GM12878 (cell line): Measurements from ENCODE around the gene IPO11. TPM values are rescaled to one million over a fixed set of nuclear protein-coding genes. Genes with fewer than 3 reads are reported as not detected.

ENCODE experiments used
- ATAC-seq: fragments of 200-7000 bp; cut with Tn5 transposase; 3 replicates; pipeline ENCODE4 v1.9.1; 2020; ENCODE audit warnings: mild to moderate bottlenecking, moderate library complexity
- BruUV-seq: library from RNA; stranded (reverse); fragments of 400-500 nt; replicated peaks from 2 replicates; lab custom pipeline; 2021; lab: Mats Ljungman, UMichigan
- CTCF ChIA-PET: fragments of 300-600 bp; sonication (Branson Sonifier 250); formaldehyde crosslinking; extraction: SDS; loops from one replicate; lab custom pipeline; 2021; ENCODE audit warnings: inconsistent platforms; lab: Yijun Ruan, JAX
- POLR2A ChIA-PET: fragments of 350-600 bp; formaldehyde crosslinking; extraction: SDS; loops from one replicate; lab custom pipeline; 2021; ENCODE audit warnings: inconsistent platforms; lab: Charles Lee
- RAD21 ChIA-PET: fragments of 300-600 bp; sonication (Branson Sonifier 250); formaldehyde crosslinking; loops from one replicate; lab custom pipeline; 2023; ENCODE audit warnings: antibody characterized with exemption; ENCODE audit not compliant: unreplicated experiment; lab: Charles Lee
- SMC1A ChIA-PET: fragments of 300-600 bp; sonication (Branson Sonifier 250); formaldehyde crosslinking; loops from one replicate; lab custom pipeline; 2023; ENCODE audit not compliant: unreplicated experiment, uncharacterized antibody; lab: Charles Lee
- DNase-seq: peaks from one replicate; pipeline ENCODE4 v3.0.0-alpha.2; 2011; ENCODE audit warnings: low read depth, low spot score
- FAIRE-seq: peaks from 3 replicates; lab custom pipeline; 2011; peaks lifted over from hg19 to GRCh38; lab: Jason Lieb, UNC
- H2AFZ ChIP-seq: 2 replicates; pipeline ENCODE4 v1.6.0; 2011; ENCODE audit warnings: low read depth, low read length, control low read depth; ENCODE audit not compliant: control insufficient read depth
- H3K27ac ChIP-seq: 2 replicates; pipeline ENCODE4 v1.5.1; 2011; ENCODE audit warnings: control low read depth; ENCODE audit not compliant: control insufficient read depth, insufficient read depth
- H3K27me3 ChIP-seq, 2 experiments: replicated peaks in 1 of 2; 2 replicates each; pipeline versions ENCODE4 v1.6.0 to v1.6.1; 2011; ENCODE audit warnings: low read length in 1 of 2; ENCODE audit not compliant: control insufficient read depth in 2 of 2, insufficient read depth in 2 of 2
- H3K36me3 ChIP-seq, 2 experiments: 2 replicates each; pipeline ENCODE4 v1.5.1; 2011; ENCODE audit warnings: low read length in 1 of 2; ENCODE audit not compliant: control insufficient read depth in 2 of 2, insufficient read depth in 2 of 2
- H3K4me1 ChIP-seq: 2 replicates; pipeline ENCODE4 v1.6.1; 2011; ENCODE audit warnings: mild to moderate bottlenecking, low read length, moderate library complexity, mixed read lengths; ENCODE audit not compliant: control insufficient read depth, insufficient read depth
- H3K4me2 ChIP-seq: 2 replicates; pipeline ENCODE4 v1.6.0; 2011; ENCODE audit warnings: control low read depth; ENCODE audit not compliant: control insufficient read depth, insufficient read depth
- H3K4me3 ChIP-seq: fragments of 200-600 bp; sonication (generic); 2 replicates; pipeline ENCODE4 v1.5.1; 2016
- H3K79me2 ChIP-seq: 2 replicates; pipeline ENCODE4 v1.6.0; 2011; ENCODE audit warnings: low read length; ENCODE audit not compliant: control insufficient read depth, insufficient read depth
- H3K9ac ChIP-seq: 2 replicates; pipeline ENCODE4 v1.8.0; 2011; ENCODE audit warnings: low read length, control low read depth, mixed read lengths; ENCODE audit not compliant: control insufficient read depth, insufficient read depth
- H3K9me3 ChIP-seq: replicated peaks from 3 replicates; pipeline ENCODE4 v1.5.1; 2011; ENCODE audit warnings: mild to moderate bottlenecking, low read length; ENCODE audit not compliant: control insufficient read depth, insufficient read depth
- H4K20me1 ChIP-seq: 2 replicates; pipeline ENCODE4 v1.6.0; 2011; ENCODE audit not compliant: control insufficient read depth, insufficient read depth
- CBFB ChIP-seq: IDR thresholded peaks from 2 replicates; pipeline ENCODE4 v1.6.1; 2016; ENCODE audit warnings: antibody characterized with exemption, low read depth
- IKZF1 ChIP-seq: fragments of 450-650 bp; conservative IDR thresholded peaks from 2 replicates; pipeline ENCODE4 v1.6.1; 2017; ENCODE audit warnings: antibody characterized with exemption, mild to moderate bottlenecking
- MEF2A ChIP-seq: IDR thresholded peaks from 2 replicates; pipeline ENCODE4 v1.6.1; 2011; ENCODE audit warnings: low read depth, mild to moderate bottlenecking, low read length, moderate library complexity; ENCODE audit not compliant: insufficient read depth
- MEF2B ChIP-seq: fragments of 450-650 bp; IDR thresholded peaks from 2 replicates; pipeline ENCODE4 v1.6.1; 2018; ENCODE audit warnings: mild to moderate bottlenecking, moderate library complexity; ENCODE audit not compliant: partially characterized antibody, poor library complexity, severe bottlenecking
- MYC ChIP-seq: IDR thresholded peaks from 2 replicates; pipeline ENCODE4 v1.6.1; 2011; ENCODE audit warnings: mild to moderate bottlenecking, low read length, moderate library complexity, inconsistent platforms; ENCODE audit not compliant: insufficient read depth, insufficient replicate concordance, insufficient read length, severe bottlenecking
- SMC3 ChIP-seq: IDR thresholded peaks from 2 replicates; pipeline ENCODE4 v1.6.1; 2011; ENCODE audit warnings: low read length, improper control_type of control experiment, borderline replicate concordance
- SPI1 ChIP-seq: IDR thresholded peaks from 2 replicates; pipeline ENCODE4 v1.6.1; 2011; ENCODE audit warnings: low read depth, mild to moderate bottlenecking, low read length, moderate library complexity, borderline replicate concordance; ENCODE audit not compliant: insufficient read depth
- STAT3 ChIP-seq: IDR thresholded peaks from 2 replicates; pipeline ENCODE4 v1.6.1; 2011; ENCODE audit warnings: low read depth, low read length, improper control_type of control experiment
- SUZ12 ChIP-seq: fragments of 200-600 bp; sonication (generic); IDR thresholded peaks from one replicate; pipeline ENCODE4 v1.6.1; 2018; ENCODE audit warnings: antibody characterized with exemption, mild to moderate bottlenecking; ENCODE audit not compliant: unreplicated experiment
- TCF12 ChIP-seq: IDR thresholded peaks from 2 replicates; pipeline ENCODE4 v1.6.1; 2011; ENCODE audit warnings: low read depth, mild to moderate bottlenecking, low read length
- WRNIP1 ChIP-seq: IDR thresholded peaks from 2 replicates; pipeline ENCODE4 v1.6.1; 2011; ENCODE audit warnings: low read depth, low read length, improper control_type of control experiment, borderline replicate concordance
- ZNF207 ChIP-seq: fragments of 450-650 bp; IDR thresholded peaks from 2 replicates; pipeline ENCODE4 v1.6.1; 2014; ENCODE audit warnings: antibody characterized with exemption, mild to moderate bottlenecking, borderline replicate concordance
- WGBS: methylation state at CpG from one replicate; pipeline ENCODE4 v1.1.6; 2016; ENCODE audit warnings: low lambda C conversion rate; ENCODE audit not compliant: insufficient replicate concordance, insufficient coverage; ENCODE audit errors: missing lambda C conversion rate; 5-methylcytosine and 5-hydroxymethylcytosine counted together
- in situ Hi-C: fragments of 300-500 bp; cut with MboI; formaldehyde crosslinking; loops from 9 replicates; pipeline ENCODE4 v1.14.3; 2018; ENCODE audit warnings: mixed read lengths
- intact Hi-C: fragments of 100-400 bp; cut with micrococcal nuclease; formaldehyde crosslinking; loops from one replicate; pipeline ENCODE4 v1.14.2; 2022; ENCODE audit not compliant: unreplicated experiment
- polyA plus RNA-seq, 11 experiments: library from polyadenylated mRNA; depleted of rRNA in 4 of 11; unstranded in 6 of 11; stranded (reverse) in 5 of 11; fragments of >200 nt; fragmentation: Nextera tagmentation in 4 of 11; fragmentation: Illumina TruSeq in 1 of 11; extraction: Ambion mirVana in 4 of 11; extraction: Trizol in 1 of 11; gene quantifications; 1 replicate in 1 of 11; 2 replicates in 10 of 11; pipeline versions ENCODE4 v1.2.1 to v1.2.3, GENCODE V29; 2011 to 2016; ENCODE audit warnings: inconsistent platforms in 2 of 11, missing spikeins in 2 of 11, low read depth in 1 of 11
- total RNA-seq, 4 experiments: library from RNA; depleted of rRNA in 3 of 4; stranded (reverse); fragments of >200 nt in 3 of 4; fragmentation: Illumina TruSeq in 1 of 4; extraction: Trizol in 1 of 4; gene quantifications; 2 replicates each; pipeline versions ENCODE4 v1.2.1 to v1.2.3, GENCODE V29; 2013 to 2021

Gene IPO11
- total and polyA plus RNA-seq, 10 of the 15 experiments (the other 5 are each of a cell fraction or from before 2014, with no cell fraction given) = 14.1 to 49.3 (median 29.8) TPM

GRCh38 chr5:62592558-62592957 lies 180.0 kb downstream of the IPO11 start:
- Histone ChIP-seq H3K79me2 (no peaks in the 10 kb centered on the region), H2AFZ (no peak overlapping the region), H3K9me3 (no peaks in the 10 kb centered on the region), H3K27ac (no peak overlapping the region), H3K27me3 (no peaks in the 10 kb centered on the region), H3K4me3 (no peak overlapping the region), H3K9ac (no peak overlapping the region), H3K4me1 (no peaks in the 10 kb centered on the region; the same call in 1 of the 2 replicates), H3K36me3 (peaks cover 0 to 2% of the 10 kb centered on the region in 2 experiments; a peak in 2 of 4 replicates), H3K4me2 (no peak overlapping the region), H4K20me1 (no peaks in the 10 kb centered on the region)
- TF ChIP-seq SPI1 (no peak), TCF12 (no peak), MEF2A (no peak), ZNF207 (no peak), SMC3 (no peak), MEF2B (no peak), IKZF1 (no peak), MYC (no peak), CBFB (no peak), SUZ12 (no peak), STAT3 (no peak), WRNIP1 (no peak)
- in situ Hi-C loops = no loop called here
- RAD21 ChIA-PET = no interaction called here
- POLR2A ChIA-PET = no interaction called here
- 58% methylated on average over 6 of the region's 8 CpGs for WGBS
- DNase-seq = no peak
- BruUV-seq = no TSS peak
- SMC1A ChIA-PET = interaction anchor here (0.9 to 1.3 kb wide), 2 partner anchors 9 to 10 kb away, joined by 3 read pairs; no protein-coding TSS in a partner anchor
- CTCF ChIA-PET = no interaction called here
- no peak for FAIRE-seq
- intact Hi-C loops = no loop called here
- ATAC-seq = no peak
